HG02571 (cell line): ENCODE data around the gene KARS1.
"Not testable (repeated sequence)": the region's sequence is repeated elsewhere in the genome, so short reads cannot be mapped to it uniquely, and the experiment has no call there.

Experiments used
- ATAC-seq: cut with Tn5 transposase; IDR thresholded peaks from one replicate; pipeline ENCODE4 v1.9.1; 2021; ENCODE audit warnings: mild to moderate bottlenecking, moderate library complexity; ENCODE audit not compliant: unreplicated experiment

The KARS1 gene

DNA sequence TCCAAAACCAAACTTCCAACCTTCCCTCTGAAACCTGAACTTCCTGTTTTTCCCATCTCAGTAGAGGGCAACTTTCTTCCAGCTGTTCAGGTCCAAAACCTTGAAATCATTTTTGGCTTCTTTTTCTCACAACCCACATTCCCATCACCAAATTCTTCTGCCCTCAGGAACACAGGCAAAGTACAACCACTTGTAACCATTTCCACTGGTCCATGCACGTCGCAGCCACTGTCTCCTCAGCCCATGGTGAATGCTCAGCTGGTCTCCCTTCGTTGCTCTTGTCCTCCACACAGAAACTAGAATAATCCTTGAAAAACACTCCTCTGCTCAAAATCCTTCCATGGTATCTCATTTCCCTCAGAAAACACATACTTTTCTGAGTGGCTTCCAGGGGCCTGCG is 20.7 kb downstream of the KARS1 start:
- ATAC-seq, result no peak

DNA sequence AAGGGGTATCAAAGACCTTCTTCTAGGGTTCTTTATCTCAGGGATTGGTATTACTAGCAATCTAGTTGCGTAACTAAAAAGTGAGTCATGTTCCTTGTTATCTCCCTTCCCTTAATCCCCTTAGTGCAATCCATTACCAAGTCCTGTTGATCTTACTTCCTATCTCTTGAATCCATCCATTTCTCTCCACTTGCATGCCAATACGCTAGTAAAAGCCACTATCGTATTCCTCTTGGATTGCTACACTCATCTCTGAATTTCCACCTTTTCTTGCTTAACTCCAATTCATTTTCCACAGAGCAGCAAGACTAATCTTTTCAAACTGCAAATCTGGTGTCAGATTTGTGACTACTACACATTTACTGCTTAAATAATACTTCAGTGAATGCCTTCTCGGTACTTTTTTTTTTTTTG is 22.5 kb downstream of the KARS1 start:
- ATAC-seq, result no peak

DNA sequence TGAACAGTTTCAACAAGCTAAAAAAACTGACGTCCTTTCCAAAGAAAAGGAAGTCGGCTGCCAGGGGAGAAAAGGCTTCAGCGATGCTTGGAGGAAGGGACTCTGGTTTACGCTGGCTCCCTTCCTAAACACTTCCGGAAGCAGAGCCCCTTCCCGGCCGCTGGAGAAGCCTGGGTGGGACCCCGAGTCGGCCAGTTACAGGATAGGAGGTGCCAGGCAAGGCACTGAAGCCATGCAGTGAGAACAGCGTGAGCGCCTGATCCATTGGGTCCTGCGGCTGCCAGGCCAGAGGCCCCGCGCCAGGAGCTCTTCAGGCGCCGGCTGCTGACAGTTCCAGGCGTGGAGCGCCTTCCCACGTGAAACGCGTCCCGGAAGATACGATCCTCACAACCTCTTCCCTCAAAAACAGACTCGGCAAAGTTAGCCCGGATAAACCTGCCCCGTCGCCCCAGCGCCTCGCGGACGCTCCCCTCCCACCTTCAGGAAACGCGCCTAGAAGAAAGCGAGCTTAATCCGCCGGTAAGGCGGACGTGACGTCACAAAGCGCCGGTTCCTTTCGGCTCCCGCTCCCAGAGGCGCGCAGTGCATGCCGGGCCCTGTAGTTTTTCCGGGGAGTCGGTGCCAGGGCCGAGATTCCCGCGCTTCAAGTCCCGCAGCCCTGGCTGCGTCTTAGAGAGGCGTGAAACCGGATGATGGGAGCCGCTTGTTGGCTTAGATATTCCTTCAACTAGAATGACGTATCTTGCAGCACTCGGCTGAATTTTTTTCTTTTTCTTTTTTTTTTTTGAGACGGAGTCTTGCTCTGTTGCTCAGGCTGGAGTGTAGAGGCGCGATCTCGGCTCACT is 24.5 kb downstream of the KARS1 start, which contains the start of gene ADAT1:
Gene ADAT1 (minus strand): TSS at position 521 of the 845 bp plus-strand sequence. CDS start 2,482 bp downstream, outside the sequence.
- peak; percentile 94 for ATAC-seq

DNA sequence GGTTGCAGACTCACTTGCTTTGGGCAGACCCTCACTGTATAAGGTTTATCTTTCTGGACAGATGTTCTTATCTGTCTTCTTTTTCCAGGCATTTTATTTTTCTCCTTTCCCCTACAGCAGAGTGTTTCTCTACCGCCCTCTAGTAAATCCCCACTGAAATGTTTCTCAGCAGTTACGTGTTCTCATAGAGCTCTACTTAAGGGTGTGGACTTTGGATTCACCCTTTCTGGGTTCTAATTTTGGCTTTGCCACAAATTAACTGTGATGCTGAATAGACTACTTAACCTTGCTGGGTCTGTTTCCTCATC is 26.3 kb downstream of the KARS1 start:
- no peak for ATAC-seq

DNA sequence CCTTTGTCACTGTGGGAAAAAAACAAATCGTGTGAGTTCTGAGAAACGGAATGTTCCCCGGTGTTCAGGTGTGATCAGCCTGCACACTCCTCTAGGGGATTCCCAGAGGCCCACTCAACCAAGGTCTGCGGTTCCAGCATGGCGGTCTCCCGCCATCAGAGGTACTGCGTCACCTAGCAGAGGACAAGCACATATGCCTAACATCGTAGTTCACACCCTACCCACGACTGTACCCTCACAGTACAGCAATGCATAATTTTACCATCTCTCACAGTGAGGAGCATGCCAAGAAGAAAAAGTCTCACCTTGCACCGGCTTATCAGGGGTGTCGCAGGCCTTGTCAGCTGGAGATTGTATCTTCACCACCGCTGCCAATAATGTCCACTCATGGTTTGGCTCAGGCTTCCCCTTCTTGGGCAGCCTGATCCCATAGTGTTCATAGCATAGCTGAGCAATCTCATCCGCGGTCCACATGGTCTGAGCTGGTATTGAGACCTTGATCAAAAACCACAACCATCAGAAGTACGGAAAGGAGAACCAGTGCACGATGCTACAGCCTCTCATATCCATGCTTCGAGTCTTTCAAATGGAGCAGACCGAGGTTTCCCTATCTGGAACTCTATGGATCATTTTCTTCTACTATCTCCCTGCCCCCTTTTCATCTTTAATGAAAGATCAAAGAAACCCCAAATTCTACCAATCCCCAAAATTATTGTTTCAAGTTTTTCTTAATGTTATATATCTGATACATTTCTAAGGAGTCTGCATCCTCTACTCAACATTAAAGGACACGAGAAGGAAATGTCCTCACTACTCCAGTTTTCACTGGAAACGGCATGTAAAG is 26.9 kb downstream of the KARS1 start:
- ATAC-seq, result no peak

DNA sequence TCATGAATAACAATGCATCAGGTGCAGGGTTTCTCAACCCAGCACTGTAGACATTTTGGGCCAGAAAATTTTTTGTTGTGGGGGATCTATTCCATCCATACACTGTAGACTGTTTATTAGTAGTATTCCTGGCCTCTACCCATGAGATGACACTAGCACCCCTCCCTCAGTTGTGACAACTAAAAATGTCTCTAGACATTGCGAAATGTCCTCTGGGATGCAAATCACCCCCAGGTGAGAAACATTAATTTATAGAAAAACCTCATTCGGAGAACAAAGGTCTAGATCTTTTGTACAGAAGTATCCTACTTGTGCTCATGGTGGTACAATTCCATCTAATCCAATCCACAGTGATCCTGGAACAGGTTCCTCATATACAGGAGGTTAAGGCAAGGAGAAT is 28.7 kb downstream of the KARS1 start:
- no peak for ATAC-seq

DNA sequence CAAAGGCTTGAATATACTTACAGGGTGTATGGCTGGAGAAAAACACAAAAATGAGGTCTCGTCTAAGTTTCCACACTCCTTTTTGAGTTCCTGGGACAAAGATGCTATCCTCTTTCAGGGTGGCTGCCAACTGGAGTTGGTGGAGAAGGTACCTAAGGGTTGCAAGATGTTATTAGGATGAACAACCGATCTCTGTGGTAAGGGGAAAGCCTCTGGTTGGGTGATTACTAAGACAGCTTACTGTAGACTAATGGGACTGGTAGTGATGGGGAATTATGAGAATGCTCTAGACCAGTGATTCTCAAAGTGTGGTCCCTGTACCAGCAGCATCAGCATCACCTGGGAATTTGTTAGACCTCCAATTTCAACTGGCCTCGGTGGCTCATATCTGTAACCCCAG is 30.3 kb downstream of the KARS1 start:
- peak; percentile 7 for ATAC-seq

DNA sequence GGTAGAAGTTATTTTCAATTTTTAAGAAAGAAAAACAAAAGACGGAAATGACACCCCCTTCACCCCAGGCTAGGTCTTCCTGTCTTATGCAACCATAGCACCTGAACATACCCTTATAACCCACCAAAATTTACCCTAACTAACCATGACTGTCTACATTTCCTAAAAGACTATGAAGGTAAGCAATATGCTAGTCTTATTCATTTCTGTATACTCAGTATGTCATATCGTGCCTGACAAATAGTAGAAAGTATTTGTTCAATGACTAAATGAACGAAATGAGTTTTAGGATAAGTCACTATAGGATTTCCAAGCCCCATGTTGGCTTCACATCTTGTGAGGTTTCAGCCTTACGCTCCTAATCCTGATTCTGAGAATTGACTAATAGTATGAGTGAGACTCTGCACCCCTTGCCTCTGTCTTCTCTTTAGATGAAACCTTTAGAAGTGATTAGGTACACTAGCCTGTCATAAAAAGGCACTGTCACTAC is 30.9 kb downstream of the KARS1 start:
- peak; percentile 52 for ATAC-seq

DNA sequence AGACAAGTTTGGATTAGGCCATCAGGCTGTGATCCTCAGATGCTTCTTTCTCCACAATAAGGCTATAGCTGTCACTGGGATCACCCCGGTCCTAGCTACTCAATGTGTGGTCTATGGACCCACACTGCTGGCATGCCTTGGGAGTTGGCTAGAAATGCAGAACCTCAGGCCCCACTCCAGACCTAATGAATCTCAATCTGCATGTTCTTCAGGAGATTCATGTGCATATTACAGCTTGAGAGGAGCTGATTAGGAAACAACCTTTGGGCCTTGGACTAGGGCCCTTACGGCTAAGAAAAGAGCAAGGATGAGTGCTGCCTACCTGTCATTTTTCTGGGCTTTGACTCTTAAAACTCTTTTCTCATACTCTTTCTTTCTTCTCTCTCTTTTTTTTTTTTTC is 31.8 kb downstream of the KARS1 start:
- no peak for ATAC-seq

DNA sequence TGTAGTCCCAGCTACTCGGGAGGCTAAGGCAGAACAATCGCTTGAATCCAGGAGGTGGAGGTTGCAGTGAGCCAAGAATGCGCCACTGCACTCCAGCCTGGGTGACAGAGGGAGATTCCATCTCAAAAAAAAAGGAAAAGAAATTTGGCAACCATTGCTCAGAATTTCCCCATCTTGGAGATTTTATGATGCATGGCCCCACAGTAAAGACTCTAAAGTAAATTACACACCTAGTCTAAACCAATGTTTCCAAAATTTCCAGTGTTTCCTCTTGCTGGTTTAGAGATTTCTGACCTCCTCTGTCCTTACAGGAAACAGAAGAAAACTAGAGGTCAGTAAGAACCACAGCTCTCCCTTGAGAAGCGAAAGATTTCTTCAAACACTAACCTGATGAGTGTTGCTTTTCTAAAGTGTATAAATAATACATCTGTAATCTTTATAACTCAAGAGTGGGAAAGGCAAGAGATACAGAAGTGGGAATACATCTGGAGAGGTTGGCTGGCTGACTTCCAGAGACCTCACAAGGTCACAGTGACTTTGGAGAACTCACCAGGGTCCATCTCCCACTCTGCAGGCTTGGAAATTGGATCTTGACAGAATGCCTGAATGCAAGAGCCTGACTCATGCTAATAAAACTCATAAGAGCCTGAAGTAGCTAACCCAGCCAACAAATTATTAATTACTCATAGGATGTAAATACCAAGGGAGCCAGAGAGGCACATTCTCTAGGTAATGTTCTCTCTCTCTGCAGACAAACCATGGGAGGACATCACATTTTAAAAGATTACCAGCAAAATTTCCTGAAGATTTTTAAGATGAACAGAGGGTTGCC is 33.2 kb downstream of the KARS1 start:
- no peak for ATAC-seq

DNA sequence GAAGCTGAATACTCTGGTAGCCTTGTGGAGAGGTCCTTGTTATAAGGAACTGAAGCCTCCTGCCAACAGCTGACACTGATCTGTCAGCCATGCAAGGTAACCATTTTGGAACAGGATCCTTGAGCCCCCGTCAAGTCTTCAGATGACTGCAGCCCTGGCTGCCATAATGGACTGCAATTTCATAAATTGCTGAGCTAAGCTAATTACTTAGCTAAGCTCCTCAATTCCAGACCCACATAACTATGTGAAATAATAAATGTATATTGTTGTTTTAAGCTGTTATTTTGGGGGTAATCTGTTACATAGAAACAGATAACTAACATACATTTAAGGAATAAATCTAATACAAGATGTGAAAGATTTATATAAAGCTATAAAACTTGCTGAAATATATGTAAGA is 41.0 kb downstream of the KARS1 start:
- ATAC-seq, result no peak

DNA sequence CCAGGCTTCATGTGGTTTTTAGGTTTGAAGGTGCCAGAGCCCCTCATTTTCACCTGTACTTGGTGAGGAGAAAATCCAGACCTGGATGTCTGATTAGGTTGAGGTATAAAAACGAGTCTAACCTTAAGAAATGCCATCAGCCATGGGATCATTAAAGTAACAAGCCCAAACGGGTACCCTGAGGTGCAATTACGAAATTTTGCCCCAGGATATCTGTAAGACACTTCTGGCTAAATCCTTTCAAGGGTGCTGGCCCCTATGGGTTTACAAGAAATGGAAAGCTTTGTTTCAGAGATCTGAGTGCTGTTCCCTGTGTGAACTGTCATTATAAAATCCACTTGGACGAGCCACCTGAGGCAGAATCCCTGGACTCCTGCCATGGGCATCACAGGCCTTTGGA is 44.2 kb downstream of the KARS1 start:
- no peak for ATAC-seq

DNA sequence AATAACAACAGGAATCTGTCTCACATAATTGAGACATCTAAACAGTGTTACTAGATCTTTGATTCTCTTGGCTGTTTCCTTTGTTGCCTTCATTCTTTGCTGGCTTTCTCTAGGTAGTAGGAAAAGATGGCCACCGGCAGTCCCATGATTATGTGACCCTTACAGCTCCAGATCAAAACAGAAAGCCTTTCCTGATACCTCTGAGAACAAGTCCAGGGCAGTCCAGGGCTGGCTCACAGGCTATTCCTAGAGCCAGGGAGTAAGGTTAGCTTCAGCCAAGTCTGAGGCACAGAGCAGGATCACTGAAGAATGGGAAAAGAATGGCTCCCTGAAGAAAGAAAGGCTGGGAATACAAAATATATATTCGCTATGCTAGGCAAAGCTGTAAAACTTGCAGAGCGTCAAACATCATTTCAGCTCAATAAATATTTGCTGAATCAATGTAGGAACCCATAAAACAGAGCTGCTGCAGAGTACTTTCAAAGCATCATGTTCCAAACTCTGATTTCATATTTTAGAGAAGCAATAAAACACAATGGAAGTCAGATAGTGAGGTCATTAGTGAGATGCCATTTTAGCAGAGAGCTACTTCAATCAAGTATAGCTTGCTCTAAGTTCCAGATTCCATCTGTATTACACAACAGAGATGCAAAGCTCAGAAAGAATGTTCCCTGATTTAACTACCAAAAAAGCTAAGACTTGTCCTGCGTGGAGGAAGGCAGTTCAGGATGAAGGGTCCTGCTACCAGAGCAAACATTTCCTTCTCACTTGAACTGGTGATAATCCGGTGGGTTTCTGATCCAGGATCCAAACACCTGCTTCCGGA is 47.8 kb downstream of the KARS1 start:
- no peak for ATAC-seq

DNA sequence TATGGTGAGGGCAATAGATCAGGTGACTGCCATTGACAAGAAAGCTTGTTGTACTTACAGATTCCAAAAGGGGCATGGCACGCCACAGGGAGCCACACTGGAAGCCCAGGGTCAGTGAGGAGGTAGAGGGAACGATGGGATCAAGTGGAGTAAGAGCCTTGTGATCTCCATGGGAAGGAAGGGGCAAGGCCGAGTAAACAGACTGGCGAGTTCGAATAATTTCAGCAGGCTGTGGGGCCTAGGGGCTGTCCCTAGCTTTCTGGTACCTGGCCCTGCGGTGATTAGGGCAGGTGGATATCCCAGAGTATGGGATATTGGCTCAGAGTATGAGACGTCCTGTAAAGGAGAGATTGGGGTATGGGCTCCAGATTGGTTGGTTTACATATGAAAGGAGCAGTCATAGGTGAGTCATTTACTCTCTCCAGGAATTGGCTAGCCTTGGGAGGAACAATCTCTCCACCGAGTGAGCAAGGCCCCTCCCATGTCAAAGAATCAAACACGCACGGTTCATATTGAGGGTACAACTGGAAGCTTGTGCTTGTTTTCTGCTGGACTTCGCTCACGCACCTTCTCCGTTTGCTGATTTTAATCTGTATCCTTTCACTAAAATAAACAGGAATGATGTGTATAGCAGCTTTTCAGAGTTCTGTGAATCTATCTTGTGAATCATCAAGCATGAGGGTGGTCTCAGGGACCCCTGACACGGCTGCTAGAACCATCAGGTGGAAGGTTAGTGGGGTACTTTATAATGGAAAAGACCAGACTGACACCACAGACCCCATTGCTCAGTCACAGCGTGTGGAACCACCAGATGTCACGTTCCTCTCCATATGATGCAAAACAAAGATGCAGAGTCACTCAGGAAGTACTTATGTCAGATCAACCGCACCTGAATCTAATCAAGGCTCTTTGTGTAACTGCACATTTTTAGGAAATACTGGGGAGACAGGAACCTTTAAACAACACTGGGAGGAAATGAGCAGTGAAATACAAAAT is 53.3 kb downstream of the KARS1 start:
- ATAC-seq, result no peak

DNA sequence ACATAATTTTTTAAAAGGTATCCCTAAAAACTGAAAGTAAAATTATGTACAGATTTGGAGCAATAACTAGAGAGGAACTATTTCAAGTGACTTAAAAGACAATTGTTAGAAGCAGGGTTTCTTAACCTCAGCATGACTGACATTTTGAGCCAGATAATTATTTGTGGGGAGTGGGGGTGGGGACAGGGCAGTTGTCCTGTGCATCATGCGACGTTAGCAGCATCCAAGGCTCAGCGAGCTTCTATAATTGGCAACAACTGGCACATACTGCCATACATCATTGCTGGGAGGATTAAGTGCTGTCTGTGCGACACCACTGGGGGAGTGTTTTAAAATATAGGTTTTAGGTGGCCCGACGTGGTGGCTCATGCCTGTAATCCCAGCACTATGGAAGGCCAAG is 54.2 kb downstream of the KARS1 start:
- no peak for ATAC-seq

DNA sequence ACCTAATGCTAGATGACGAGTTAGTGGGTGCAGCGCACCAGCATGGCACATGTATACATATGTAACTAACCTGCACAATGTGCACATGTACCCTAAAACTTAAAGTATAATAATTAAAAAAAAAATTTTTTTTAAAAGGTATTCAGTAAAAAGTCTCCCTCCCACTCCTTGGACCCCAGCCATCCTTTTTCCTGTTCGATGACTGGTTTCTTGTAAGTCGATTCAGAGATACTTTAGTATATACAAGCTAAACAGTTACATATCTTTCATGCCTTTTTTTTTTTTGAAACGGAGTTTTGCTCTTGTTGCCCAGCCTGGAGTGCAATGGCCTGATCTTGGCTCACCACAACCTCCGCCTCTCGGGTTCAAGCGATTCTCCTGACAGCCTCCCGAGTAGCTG is 55.5 kb downstream of the KARS1 start:
- ATAC-seq, result not testable (repeated sequence)

DNA sequence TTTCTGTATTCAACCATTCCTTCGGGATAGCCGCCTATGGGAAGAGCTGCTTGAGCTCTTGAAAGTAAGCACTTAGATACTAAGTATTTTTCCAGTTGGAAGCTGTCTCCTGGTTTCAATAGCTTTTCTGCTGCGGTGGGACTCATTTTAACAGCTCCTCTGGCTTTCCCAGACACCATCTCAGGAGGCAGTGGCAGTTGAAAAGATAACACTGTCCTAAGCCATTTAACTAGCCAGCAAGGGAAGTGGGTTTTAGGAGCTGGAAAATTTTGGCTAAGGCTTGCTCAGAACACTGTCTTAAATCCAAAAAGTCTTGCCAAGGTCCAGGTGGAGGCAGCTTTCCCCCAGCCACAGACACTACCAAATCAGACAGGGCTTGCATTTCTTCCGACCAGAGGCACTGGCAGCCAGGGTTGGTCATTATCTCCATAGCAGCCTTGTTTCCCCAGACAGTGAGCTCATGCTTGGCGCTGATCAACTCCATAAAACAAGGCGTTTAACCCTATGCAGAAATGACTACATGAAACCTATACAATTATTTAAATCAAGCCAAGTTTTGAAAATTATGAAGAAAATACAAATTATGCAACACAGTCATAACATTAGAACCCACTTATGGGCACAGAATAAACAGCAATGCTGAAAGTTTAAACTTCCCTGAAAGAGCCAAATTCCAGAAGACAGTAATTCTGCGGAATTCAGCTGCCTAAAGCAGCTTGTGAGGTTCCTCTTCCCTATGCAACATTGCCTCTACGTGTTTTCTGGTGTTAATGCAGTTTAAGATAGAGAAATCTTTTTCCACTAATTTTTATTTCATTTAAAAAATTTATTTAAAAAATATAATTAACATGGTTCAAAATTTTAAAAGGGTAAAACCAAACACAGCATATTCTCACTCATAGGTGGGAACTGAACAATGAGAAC is 56.3 kb downstream of the KARS1 start:
- no peak for ATAC-seq

DNA sequence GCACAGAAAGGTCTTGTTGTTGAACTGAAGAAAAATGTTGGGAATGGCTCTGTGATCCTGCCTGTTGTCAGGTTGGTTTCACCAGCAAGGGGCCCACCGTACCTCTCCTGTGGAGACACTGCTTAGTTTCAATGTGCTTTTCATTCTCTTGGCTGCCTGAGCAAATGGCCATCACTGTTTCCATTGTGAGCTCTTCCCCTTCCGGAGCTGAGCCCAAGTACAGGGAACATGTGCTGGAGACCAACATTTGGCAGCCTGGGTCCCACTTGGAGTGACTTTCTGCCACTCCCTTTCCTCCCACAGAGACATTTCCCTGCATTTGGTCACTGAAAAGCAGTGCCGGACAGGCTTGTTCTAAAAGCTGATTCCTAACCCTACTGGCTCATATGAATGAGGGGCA is 58.2 kb downstream of the KARS1 start:
- ATAC-seq, result no peak
